Osteoblast (primary cell): ENCODE results near the gene SPPL2C. TPM values are rescaled to one million over a fixed set of nuclear protein-coding genes. Genes with fewer than 3 reads are reported as not detected.

ENCODE experiments used
- DNase-seq: peaks from one replicate; pipeline ENCODE4 v3.0.0; 2011; ENCODE audit warnings: low spot score, mixed read lengths; ENCODE audit not compliant: insufficient read length; ENCODE audit errors: missing footprints
- H2AFZ ChIP-seq: 2 replicates; pipeline ENCODE4 v1.6.0; 2011; ENCODE audit warnings: mild to moderate bottlenecking, low read length
- H3K27ac ChIP-seq: 2 replicates; pipeline ENCODE4 v1.5.1; 2011; ENCODE audit warnings: mild to moderate bottlenecking, low read depth, low read length, moderate library complexity
- H3K27me3 ChIP-seq: 2 replicates; pipeline ENCODE4 v1.6.0; 2012; ENCODE audit warnings: mild to moderate bottlenecking, control low read depth, inconsistent platforms, low read length, moderate library complexity; ENCODE audit not compliant: insufficient read depth
- H3K36me3 ChIP-seq: 2 replicates; pipeline ENCODE4 v1.5.1; 2011; ENCODE audit warnings: mild to moderate bottlenecking, low read length, control low read depth, moderate library complexity; ENCODE audit not compliant: insufficient read depth
- H3K4me1 ChIP-seq: 2 replicates; pipeline ENCODE4 v1.5.1; 2011; ENCODE audit warnings: mild to moderate bottlenecking, low read length, control low read depth, moderate library complexity; ENCODE audit not compliant: insufficient read depth
- H3K4me2 ChIP-seq: 2 replicates; pipeline ENCODE4 v1.6.0; 2011; ENCODE audit warnings: mild to moderate bottlenecking, low read length; ENCODE audit not compliant: insufficient read depth
- H3K4me3 ChIP-seq: fragments of 200-600 bp; sonication (generic); 3 replicates; pipeline ENCODE4 v1.5.1; 2012; ENCODE audit warnings: mild to moderate bottlenecking, low read length, inconsistent platforms; ENCODE audit not compliant: insufficient read depth
- H3K79me2 ChIP-seq: 2 replicates; pipeline ENCODE4 v1.6.0; 2012; ENCODE audit warnings: mild to moderate bottlenecking, low read length, control low read depth, inconsistent platforms; ENCODE audit not compliant: insufficient read depth
- H3K9me3 ChIP-seq: 2 replicates; pipeline ENCODE4 v1.5.1; 2011; ENCODE audit warnings: low read depth, low read length, control low read depth
- H4K20me1 ChIP-seq: 2 replicates; pipeline ENCODE4 v1.6.0; 2012; ENCODE audit warnings: mild to moderate bottlenecking, low read length, control low read depth; ENCODE audit not compliant: insufficient read depth
- total RNA-seq: library from RNA; depleted of rRNA; stranded (reverse); fragments of >200 nt; gene quantifications from 2 replicates; pipeline ENCODE4 v1.2.3, GENCODE V29; 2012
- TF ChIP-seq, protein P1 (sequence below): IDR thresholded peaks from 2 replicates; pipeline ENCODE4 v1.5.1; 2011; ENCODE audit warnings: mild to moderate bottlenecking, low read depth, low read length, moderate library complexity; ENCODE audit errors: extremely low read depth

Gene SPPL2C
- total RNA-seq, 1 donor, result not detected

DNA sequence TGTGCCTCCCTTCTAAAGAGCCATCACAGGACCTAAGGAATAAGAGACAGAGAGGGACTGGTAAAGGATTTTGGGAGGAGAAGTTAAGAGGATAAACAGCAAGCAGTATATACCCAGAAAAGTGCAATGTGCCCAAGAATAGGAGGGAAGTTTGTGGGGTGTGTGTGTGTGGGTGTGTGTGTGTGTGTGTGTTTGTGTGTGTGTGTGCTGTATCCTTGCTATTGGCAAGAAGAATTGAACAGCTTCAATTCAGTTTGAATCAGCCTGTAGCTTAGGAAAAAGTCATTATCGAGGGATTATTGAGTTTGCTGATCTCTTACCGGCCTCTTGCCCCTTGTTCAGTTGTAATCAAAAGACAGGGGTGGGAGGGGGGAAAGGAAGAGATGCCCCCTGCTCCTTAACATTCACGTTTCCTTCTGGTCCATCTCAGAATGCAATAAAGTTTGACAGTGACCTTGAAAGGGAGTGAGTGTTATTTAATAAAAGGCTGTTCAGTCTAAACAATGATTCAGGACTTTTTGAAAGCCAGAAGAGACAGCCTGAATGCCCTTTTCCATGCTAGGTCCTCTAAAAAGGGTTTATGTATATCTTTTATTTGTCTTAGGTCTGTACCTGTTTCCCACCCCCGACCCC is 25.8 kb downstream of the SPPL2C start:
- Histone ChIP-seq H4K20me1 (no peaks in the 10 kb centered on the region), H3K27me3 (peaks cover 15% of the 10 kb centered on the region)

DNA sequence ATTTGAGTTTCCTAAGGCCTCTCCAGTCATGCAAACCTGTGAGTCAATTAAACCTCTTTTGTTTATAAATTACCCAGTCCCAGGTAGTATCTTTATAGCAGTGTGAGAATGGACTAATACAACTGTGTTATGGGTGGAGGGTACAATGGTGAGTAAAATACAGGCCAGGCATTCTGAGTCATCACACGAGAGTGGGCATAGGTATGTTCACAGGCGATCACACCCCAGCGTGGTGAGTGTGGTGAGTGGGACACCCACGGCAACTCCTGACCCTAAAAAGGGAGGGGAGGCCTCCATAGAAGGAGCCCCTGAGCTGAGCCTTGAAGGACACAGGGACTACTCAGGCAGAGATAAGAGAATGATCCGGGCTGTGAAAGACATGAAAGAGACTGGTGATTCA is 27.0 kb downstream of the SPPL2C start:
- H3K4me3 ChIP-seq, result no peak overlapping the region
- DNase-seq, result no peak
- TF ChIP-seq, protein P1, sequence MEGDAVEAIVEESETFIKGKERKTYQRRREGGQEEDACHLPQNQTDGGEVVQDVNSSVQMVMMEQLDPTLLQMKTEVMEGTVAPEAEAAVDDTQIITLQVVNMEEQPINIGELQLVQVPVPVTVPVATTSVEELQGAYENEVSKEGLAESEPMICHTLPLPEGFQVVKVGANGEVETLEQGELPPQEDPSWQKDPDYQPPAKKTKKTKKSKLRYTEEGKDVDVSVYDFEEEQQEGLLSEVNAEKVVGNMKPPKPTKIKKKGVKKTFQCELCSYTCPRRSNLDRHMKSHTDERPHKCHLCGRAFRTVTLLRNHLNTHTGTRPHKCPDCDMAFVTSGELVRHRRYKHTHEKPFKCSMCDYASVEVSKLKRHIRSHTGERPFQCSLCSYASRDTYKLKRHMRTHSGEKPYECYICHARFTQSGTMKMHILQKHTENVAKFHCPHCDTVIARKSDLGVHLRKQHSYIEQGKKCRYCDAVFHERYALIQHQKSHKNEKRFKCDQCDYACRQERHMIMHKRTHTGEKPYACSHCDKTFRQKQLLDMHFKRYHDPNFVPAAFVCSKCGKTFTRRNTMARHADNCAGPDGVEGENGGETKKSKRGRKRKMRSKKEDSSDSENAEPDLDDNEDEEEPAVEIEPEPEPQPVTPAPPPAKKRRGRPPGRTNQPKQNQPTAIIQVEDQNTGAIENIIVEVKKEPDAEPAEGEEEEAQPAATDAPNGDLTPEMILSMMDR, result no peak
- no peaks in the 10 kb centered on the region for H3K36me3 ChIP-seq
- H3K4me2 ChIP-seq, result no peak overlapping the region
- H3K79me2 ChIP-seq, result no peaks in the 10 kb centered on the region
- H3K9me3 ChIP-seq, result no peaks in the 10 kb centered on the region
- H3K27ac ChIP-seq, result no peak overlapping the region
- no peak overlapping the region for H2AFZ ChIP-seq
- no peaks in the 10 kb centered on the region for H3K4me1 ChIP-seq
- no peaks in the 10 kb centered on the region for H4K20me1 ChIP-seq
- peaks cover 5% of the 10 kb centered on the region for H3K27me3 ChIP-seq

More for the DNA sequence above, 25.8 kb downstream of the SPPL2C start:
- DNase-seq, result no peak
- no peak overlapping the region for H3K4me3 ChIP-seq
- TF ChIP-seq, protein P1, result no peak
- H2AFZ ChIP-seq, result no peak overlapping the region
- no peaks in the 10 kb centered on the region for H3K4me1 ChIP-seq
- no peak overlapping the region for H3K27ac ChIP-seq
- no peaks in the 10 kb centered on the region for H3K9me3 ChIP-seq
- H3K4me2 ChIP-seq, result no peak overlapping the region
- H3K79me2 ChIP-seq, result no peaks in the 10 kb centered on the region
- H3K36me3 ChIP-seq, result no peaks in the 10 kb centered on the region

DNA sequence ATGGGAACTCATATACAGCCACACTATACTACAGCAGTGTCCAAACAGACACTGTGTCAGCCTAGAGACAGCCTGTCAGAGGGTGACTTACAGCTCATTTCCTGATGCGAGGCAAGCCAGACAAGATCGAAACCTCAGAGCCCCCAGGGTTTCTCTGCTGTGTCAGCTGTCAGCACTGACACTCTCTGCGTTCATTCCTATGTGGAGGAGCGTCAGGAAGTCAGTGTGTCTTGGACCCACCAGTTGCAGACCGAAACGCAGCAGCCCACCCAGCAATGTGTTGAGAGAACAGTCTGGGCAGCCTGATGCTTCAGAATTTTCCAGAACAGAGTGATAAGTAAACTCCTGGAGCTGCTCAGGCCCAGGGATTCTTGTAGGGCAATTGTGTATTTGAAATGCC is 29.0 kb downstream of the SPPL2C start:
- no peaks in the 10 kb centered on the region for H3K36me3 ChIP-seq
- H3K27me3 ChIP-seq, result peaks cover 9% of the 10 kb centered on the region
- H3K4me1 ChIP-seq, result no peaks in the 10 kb centered on the region
- no peak overlapping the region for H3K4me2 ChIP-seq
- no peak overlapping the region for H3K4me3 ChIP-seq
- TF ChIP-seq, protein P1, result no peak
- DNase-seq, result no peak
- no peaks in the 10 kb centered on the region for H3K9me3 ChIP-seq
- no peak overlapping the region for H2AFZ ChIP-seq
- no peaks in the 10 kb centered on the region for H3K79me2 ChIP-seq
- no peak overlapping the region for H3K27ac ChIP-seq
- H4K20me1 ChIP-seq, result no peaks in the 10 kb centered on the region

DNA sequence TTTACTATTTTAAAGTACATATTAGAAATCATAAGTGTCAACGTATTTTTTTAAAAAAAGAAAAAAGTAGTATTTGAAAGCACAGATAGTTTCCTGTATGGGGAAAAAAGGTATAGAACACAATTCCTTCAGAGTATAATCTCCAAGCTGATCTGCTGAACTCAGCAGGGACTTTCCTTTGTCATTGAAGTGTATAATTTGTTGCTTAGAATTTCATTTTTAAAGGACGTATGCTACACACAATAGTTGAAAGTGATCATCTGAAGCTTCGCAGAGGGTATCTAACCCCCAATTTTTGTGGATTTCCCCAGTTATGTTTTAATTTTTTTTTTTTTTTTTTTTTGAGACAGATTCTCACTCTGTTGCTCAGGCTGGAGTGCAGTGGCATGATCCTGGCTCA is 29.5 kb downstream of the SPPL2C start:
- Histone ChIP-seq H2AFZ (no peak overlapping the region), H3K4me3 (no peak overlapping the region), H3K4me2 (no peak overlapping the region), H3K79me2 (no peaks in the 10 kb centered on the region), H4K20me1 (no peaks in the 10 kb centered on the region), H3K27ac (no peak overlapping the region), H3K36me3 (no peaks in the 10 kb centered on the region), H3K27me3 (peaks cover 9% of the 10 kb centered on the region), H3K9me3 (no peaks in the 10 kb centered on the region), H3K4me1 (no peaks in the 10 kb centered on the region)
- DNase-seq, result no peak
- TF ChIP-seq, protein P1, result no peak
